A673 (cell line): ENCODE results near the gene KNDC1. TPM values are rescaled to one million over a fixed set of nuclear protein-coding genes. Genes with fewer than 3 reads are reported as not detected.
"Not testable (repeated sequence)": the region's sequence is repeated elsewhere in the genome, so short reads cannot be mapped to it uniquely, and the experiment has no call there.

Experiments used
- BruUV-seq: library from RNA; stranded (reverse); fragments of 400-500 nt; replicated peaks from 2 replicates; lab custom pipeline; 2021; lab: Mats Ljungman, UMichigan
- CTCF ChIA-PET: fragments of 300-600 bp; sonication (Branson Sonifier 250); formaldehyde crosslinking; loops from one replicate; lab custom pipeline; 2022; ENCODE audit warnings: antibody characterized with exemption; lab: Charles Lee
- POLR2A ChIA-PET: fragments of 300-600 bp; sonication (Branson Sonifier 250); formaldehyde crosslinking; loops from one replicate; lab custom pipeline; 2022; ENCODE audit warnings: antibody characterized with exemption; ENCODE audit not compliant: low non-redundant PET; lab: Charles Lee
- DNase-seq: peaks from one replicate; pipeline ENCODE4 v3.0.0-alpha.2; 2015; ENCODE audit warnings: low spot score
- H3K27ac ChIP-seq: fragments of 200-600 bp; sonication (generic); 2 replicates; pipeline ENCODE4 v1.5.1; 2016; ENCODE audit warnings: mixed run types, low read depth, mild to moderate bottlenecking, mixed read lengths, antibody characterized with exemption, low read length; ENCODE audit not compliant: poor library complexity, severe bottlenecking
- H3K27me3 ChIP-seq: fragments of 200-600 bp; sonication (generic); replicated peaks from 2 replicates; pipeline ENCODE4 v1.6.1; 2017; ENCODE audit warnings: mixed run types, low read depth, mild to moderate bottlenecking, mixed read lengths, antibody characterized with exemption, low read length; ENCODE audit not compliant: insufficient read depth, poor library complexity
- H3K36me3 ChIP-seq: fragments of 200-600 bp; sonication (generic); 2 replicates; pipeline ENCODE4 v1.6.1; 2016; ENCODE audit warnings: mixed run types, mild to moderate bottlenecking, mixed read lengths, antibody characterized with exemption, low read length; ENCODE audit not compliant: insufficient read depth, poor library complexity, severe bottlenecking
- H3K4me1 ChIP-seq: fragments of 200-600 bp; sonication (generic); 2 replicates; pipeline ENCODE4 v1.6.1; 2017; ENCODE audit warnings: mixed run types, mild to moderate bottlenecking, mixed read lengths, antibody characterized with exemption, low read length; ENCODE audit not compliant: insufficient read depth, poor library complexity, severe bottlenecking
- H3K4me3 ChIP-seq: fragments of 200-600 bp; sonication (generic); 2 replicates; pipeline ENCODE4 v1.5.1; 2016; ENCODE audit warnings: low read depth, mixed run types, mild to moderate bottlenecking, mixed read lengths, low read length; ENCODE audit not compliant: poor library complexity, severe bottlenecking
- H3K9me3 ChIP-seq: fragments of 200-600 bp; sonication (generic); 2 replicates; pipeline ENCODE4 v1.6.1; 2016; ENCODE audit warnings: mixed run types, low read depth, mild to moderate bottlenecking, mixed read lengths, antibody characterized with exemption, low read length; ENCODE audit not compliant: poor library complexity, severe bottlenecking
- EZH2 ChIP-seq: fragments of 200-600 bp; sonication (generic); IDR thresholded peaks from 2 replicates; pipeline ENCODE4 v1.6.1; 2017; ENCODE audit warnings: borderline replicate concordance, low read depth, mild to moderate bottlenecking, mixed read lengths, antibody characterized with exemption, low read length; ENCODE audit not compliant: poor library complexity, severe bottlenecking
- intact Hi-C: fragments of 100-400 bp; cut with micrococcal nuclease; formaldehyde crosslinking; loops from one replicate; pipeline ENCODE4 v1.10.0; 2022; ENCODE audit not compliant: unreplicated experiment
- total RNA-seq: library from RNA; stranded (reverse); gene quantifications from 2 replicates; pipeline ENCODE4 v1.2.3, GENCODE V29; 2021
- TF ChIP-seq, protein P1 (sequence below): fragments of 300-800, 200-600 bp; sonication (generic); conservative IDR thresholded peaks from 2 replicates; pipeline ENCODE4 v1.5.1; 2017; ENCODE audit warnings: low read depth, mild to moderate bottlenecking, antibody characterized with exemption, low read length, moderate library complexity, mixed read lengths

KNDC1 gene
- total RNA-seq, 1 experiment from 2014 or later, result not detected

DNA sequence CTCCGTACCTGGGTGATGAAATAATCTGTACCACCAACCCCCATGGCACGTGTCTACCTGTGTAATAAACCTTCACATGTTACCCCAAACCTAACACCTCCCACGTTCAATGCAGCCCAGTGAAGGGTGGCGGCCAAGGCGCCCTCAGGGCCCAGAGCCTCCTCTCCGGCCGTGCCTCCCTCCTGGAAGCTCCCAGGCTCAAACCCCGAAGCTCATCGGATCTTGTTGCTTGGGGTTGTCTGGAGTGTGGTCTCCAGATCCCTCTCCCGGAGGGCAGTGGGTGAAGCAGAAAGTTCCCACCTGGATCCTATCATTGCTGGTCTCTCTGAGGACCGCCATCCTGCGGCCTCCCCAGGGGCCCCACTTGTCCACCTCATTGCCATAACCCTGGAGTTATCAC is 9.4 kb upstream of the KNDC1 start:
- no peaks in the 10 kb centered on the region for H3K36me3 ChIP-seq
- H3K4me3 ChIP-seq, result no peak overlapping the region
- no peaks in the 10 kb centered on the region for H3K4me1 ChIP-seq
- H3K9me3 ChIP-seq, result no peaks in the 10 kb centered on the region
- peaks cover 82% of the 10 kb centered on the region for H3K27me3 ChIP-seq
- ChIA-PET CTCF (no interaction called here), POLR2A (no interaction called here)
- no peak overlapping the region for H3K27ac ChIP-seq
- no peak for DNase-seq
- intact Hi-C loops, result no loop called here
- no TSS peak for BruUV-seq
- no peak for TF ChIP-seq EZH2
- TF ChIP-seq, protein P1, sequence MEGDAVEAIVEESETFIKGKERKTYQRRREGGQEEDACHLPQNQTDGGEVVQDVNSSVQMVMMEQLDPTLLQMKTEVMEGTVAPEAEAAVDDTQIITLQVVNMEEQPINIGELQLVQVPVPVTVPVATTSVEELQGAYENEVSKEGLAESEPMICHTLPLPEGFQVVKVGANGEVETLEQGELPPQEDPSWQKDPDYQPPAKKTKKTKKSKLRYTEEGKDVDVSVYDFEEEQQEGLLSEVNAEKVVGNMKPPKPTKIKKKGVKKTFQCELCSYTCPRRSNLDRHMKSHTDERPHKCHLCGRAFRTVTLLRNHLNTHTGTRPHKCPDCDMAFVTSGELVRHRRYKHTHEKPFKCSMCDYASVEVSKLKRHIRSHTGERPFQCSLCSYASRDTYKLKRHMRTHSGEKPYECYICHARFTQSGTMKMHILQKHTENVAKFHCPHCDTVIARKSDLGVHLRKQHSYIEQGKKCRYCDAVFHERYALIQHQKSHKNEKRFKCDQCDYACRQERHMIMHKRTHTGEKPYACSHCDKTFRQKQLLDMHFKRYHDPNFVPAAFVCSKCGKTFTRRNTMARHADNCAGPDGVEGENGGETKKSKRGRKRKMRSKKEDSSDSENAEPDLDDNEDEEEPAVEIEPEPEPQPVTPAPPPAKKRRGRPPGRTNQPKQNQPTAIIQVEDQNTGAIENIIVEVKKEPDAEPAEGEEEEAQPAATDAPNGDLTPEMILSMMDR, result no peak

DNA sequence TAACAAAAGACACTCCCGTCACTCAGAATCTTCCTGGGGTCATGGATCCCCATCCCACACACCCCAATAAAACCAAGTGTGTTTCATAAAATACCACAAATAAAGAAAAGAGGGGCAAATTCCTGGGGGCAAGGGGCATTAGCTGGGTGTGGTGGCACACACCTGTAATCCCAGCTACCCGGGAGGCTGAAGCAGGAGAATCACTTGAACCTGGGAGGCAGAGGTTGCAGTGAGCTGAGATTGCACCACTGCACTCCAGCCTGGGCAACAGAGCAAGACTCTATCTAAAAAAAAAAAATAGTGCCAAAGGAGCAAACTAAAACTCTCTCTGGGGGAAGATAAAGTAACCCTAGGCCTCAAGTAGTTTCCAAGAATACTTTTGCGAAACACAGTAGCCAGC is 8.9 kb upstream of the KNDC1 start:
- H3K27ac ChIP-seq, POLR2A ChIA-PET, DNase-seq, intact Hi-C loops, H3K36me3 ChIP-seq, H3K4me3 ChIP-seq, H3K9me3 ChIP-seq, CTCF ChIA-PET, BruUV-seq, H3K4me1 ChIP-seq: not testable (repeated sequence)
- peaks cover 81% of the 10 kb centered on the region for H3K27me3 ChIP-seq

DNA sequence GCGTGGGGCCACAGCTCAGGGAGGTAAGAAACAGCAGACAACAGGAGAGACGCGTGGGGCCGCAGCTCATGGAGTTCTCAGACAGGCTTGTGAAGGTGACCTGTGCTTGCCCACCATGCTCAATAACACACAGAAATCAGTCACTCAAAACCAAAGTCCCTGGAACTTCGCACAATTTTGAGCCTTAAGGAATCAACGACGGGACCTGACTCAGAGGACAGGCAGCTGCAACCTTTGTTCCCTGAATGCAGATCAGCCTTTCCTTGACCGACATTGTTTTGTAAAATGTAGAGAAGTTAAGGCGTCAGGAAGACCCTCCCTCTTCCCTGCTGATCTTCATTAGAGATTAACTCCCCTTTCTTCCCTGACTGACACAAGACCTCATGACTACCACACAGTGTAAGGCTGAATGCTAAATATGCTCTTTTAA is 8.5 kb upstream of the KNDC1 start:
- Histone ChIP-seq H3K27me3 (peaks cover 76% of the 10 kb centered on the region), H3K36me3 (no peaks in the 10 kb centered on the region), H3K27ac (no peak overlapping the region), H3K4me1 (no peaks in the 10 kb centered on the region), H3K4me3 (no peak overlapping the region), H3K9me3 (no peaks in the 10 kb centered on the region)
- no peak for TF ChIP-seq EZH2
- TF ChIP-seq, protein P1, result no peak
- CTCF ChIA-PET, result no interaction called here
- no TSS peak for BruUV-seq
- intact Hi-C loops, result no loop called here
- POLR2A ChIA-PET, result no interaction called here
- DNase-seq, result no peak

DNA sequence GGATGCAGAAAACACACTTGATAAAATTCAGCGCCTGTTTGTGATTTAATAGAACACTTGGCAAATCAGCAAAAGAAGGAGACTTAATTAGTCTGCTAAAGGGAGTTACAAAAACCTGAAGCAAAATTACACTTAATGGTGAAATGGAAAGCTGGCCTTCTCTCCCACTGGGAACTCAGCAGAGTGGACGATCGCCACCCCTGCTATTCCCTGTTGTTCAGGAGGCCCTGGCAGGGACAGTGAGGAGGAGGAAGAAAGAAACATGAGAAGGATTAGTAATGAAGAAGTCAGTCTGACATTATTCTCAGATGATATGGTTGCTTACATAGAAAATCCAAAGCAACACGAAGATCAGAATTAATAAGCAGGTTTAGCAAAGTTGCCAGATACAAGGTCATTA is 5.6 kb upstream of the KNDC1 start:
- H3K27me3 ChIP-seq, result peaks cover 57% of the 10 kb centered on the region
- BruUV-seq, result no TSS peak
- no peak for DNase-seq
- ChIA-PET CTCF (interaction anchor here (0.6 kb wide), 1 partner anchor 125 kb away, joined by 4 read pairs; no protein-coding TSS in a partner anchor), POLR2A (no interaction called here)
- no peaks in the 10 kb centered on the region for H3K9me3 ChIP-seq
- TF ChIP-seq, protein P1, result no peak
- TF ChIP-seq EZH2, result no peak
- H3K36me3 ChIP-seq, result no peaks in the 10 kb centered on the region
- H3K4me3 ChIP-seq, result no peak overlapping the region
- H3K27ac ChIP-seq, result no peak overlapping the region
- H3K4me1 ChIP-seq, result peaks cover 6% of the 10 kb centered on the region
- intact Hi-C loops, result no loop called here
